GM21717 (cell line): Measurements from ENCODE around the gene PRRG4.
A peak's percentile ranks its signal among the peaks of the same experiment; 100 is the strongest.
"Not testable (repeated sequence)": the region's sequence is repeated elsewhere in the genome, so short reads cannot be mapped to it uniquely, and the experiment has no call there.

Source experiments
- ATAC-seq: cut with Tn5 transposase; IDR thresholded peaks from one replicate; pipeline ENCODE4 v1.9.1; 2021; ENCODE audit warnings: mild to moderate bottlenecking, moderate library complexity; ENCODE audit not compliant: unreplicated experiment

Gene PRRG4

GRCh38 chr11:32829680-32830412 lies at the start of gene PRRG4:
TSS of gene PRRG4 (plus strand) at chr11:32829927. CDS start at chr11:32830530, 603 bp downstream.
- ATAC-seq = peak; percentile 81

GRCh38 chr11:32780839-32781238 lies 48.9 kb upstream of the PRRG4 start:
- not testable (repeated sequence) for ATAC-seq

GRCh38 chr11:32781721-32782120 lies 48.0 kb upstream of the PRRG4 start:
- no peak for ATAC-seq

- no peak for ATAC-seq
Measured at GRCh38 chr11:32785262-32785661, 44.5 kb upstream of the PRRG4 start.

GRCh38 chr11:32786811-32787210 lies 42.9 kb upstream of the PRRG4 start:
- no peak for ATAC-seq

- ATAC-seq = no peak
Measured at GRCh38 chr11:32790916-32791315, 38.8 kb upstream of the PRRG4 start.

GRCh38 chr11:32792111-32792947 lies 37.4 kb upstream of the PRRG4 start:
- peak; percentile 32 for ATAC-seq

GRCh38 chr11:32792948-32793475 lies 36.7 kb upstream of the PRRG4 start:
- ATAC-seq = peak; percentile 82

GRCh38 chr11:32794439-32794838 lies 35.3 kb upstream of the PRRG4 start, which contains the start of gene CCDC73:
TSS of gene CCDC73 (minus strand) at chr11:32794662. CDS start at chr11:32760243, 34,419 bp downstream.
- ATAC-seq = no peak

- ATAC-seq = no peak
Measured at GRCh38 chr11:32796425-32796824, 33.3 kb upstream of the PRRG4 start.

GRCh38 chr11:32809313-32809712 lies 20.4 kb upstream of the PRRG4 start:
- peak; percentile 91 for ATAC-seq

GRCh38 chr11:32817181-32817851 lies 12.4 kb upstream of the PRRG4 start:
- ATAC-seq = no peak

GRCh38 chr11:32817852-32818183 lies 11.9 kb upstream of the PRRG4 start:
- ATAC-seq = no peak

GRCh38 chr11:32819187-32819586 lies 10.5 kb upstream of the PRRG4 start:
- ATAC-seq = no peak

GRCh38 chr11:32820497-32820896 lies 9.2 kb upstream of the PRRG4 start:
- ATAC-seq = no peak

GRCh38 chr11:32821517-32821916 lies 8.2 kb upstream of the PRRG4 start:
- ATAC-seq = no peak

- no peak for ATAC-seq
Measured at GRCh38 chr11:32821917-32822560, 7.7 kb upstream of the PRRG4 start.

- not testable (repeated sequence) for ATAC-seq
Measured at GRCh38 chr11:32823617-32824016, 6.1 kb upstream of the PRRG4 start.

- ATAC-seq = no peak
Measured at GRCh38 chr11:32826113-32826512, 3.6 kb upstream of the PRRG4 start.

GRCh38 chr11:32827276-32827675 lies 2.5 kb upstream of the PRRG4 start:
- no peak for ATAC-seq
